ENCODE data around the gene PDE1C. TPM values are rescaled to one million over a fixed set of nuclear protein-coding genes. Genes with fewer than 3 reads are reported as not detected.
"Not testable (repeated sequence)": the region's sequence is repeated elsewhere in the genome, so short reads cannot be mapped to it uniquely, and the experiment has no call there.

Gene PDE1C
- total and polyA plus RNA-seq, 4 experiments from 2014 or later, result not detected

DNA sequence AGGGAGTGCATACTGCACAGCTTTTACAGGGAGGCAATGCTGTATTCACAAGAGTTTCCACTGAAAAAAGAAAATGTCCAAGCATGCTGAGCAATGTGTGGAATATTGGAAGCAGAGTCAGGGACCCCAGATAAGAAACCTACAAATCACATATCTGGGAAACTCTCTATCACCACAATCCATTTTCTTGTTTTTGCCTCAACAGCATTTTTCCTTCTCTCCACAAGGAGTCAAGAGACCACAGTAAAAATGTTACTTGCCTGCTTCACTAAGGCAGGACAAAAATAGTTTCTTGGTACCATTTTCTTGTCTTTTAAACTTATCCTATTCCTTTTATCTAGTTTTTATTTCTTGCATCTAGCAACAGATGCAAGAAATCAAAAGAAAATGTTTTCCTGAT lies 19.5 kb upstream of the PDE1C start:
- DNase-seq, result no peak
- Histone ChIP-seq H3K27ac (ENCODE audit: low read depth, low read length) (no peak overlapping the region), H3K27me3 (ENCODE audit: insufficient read depth, low read length) (no peaks in the 10 kb centered on the region), H3K36me3 (ENCODE audit: insufficient read depth, low read length) (no peaks in the 10 kb centered on the region), H3K9me3 (ENCODE audit: control insufficient read depth in 1 of 2, low read length in 2 of 2) (no peaks in the 10 kb centered on the region), H3K4me1 (ENCODE audit: insufficient read depth, low read length) (no peaks in the 10 kb centered on the region), H3K4me3 (ENCODE audit: low read length in 2 of 2) (no peak overlapping the region)
- CTCF ChIA-PET (ENCODE audit: partially characterized antibody), result no interaction called here
- Mint-ChIP-seq H3K4me1 (no peaks in the 10 kb centered on the region), H3K27ac (no peak overlapping the region), H3K9me3 (peaks cover 0 to 4% (median 3%) of the 10 kb centered on the region in 8 donors), H3K4me3 (no peak overlapping the region), H3K27me3 (no peaks in the 10 kb centered on the region), H3K36me3 (no peaks in the 10 kb centered on the region)
- POLR2A ChIA-PET (ENCODE audit: partially characterized antibody), result no interaction called here
- intact Hi-C loops (cut with micrococcal nuclease), result no loop called here

DNA sequence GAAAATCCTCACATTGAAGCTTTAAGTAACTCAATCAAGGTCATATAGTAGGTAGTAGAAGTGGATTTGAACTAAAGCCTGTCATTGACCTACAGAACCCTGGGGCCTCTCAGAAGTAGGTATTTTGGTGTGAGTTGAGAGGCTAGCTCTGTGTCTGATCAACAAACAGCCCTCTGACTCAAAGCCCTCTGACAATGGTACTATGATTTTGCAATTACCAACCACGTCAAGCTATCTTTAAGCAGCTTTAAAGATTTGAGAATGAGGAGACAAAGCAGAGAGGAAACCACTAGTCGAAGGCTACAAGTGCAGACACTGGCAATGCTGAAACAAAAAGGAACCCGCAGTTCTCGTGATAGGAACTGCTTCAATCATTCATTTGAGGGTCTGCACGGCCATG lies 19.0 kb upstream of the PDE1C start:
- ChIA-PET CTCF (ENCODE audit: partially characterized antibody) (no interaction called here), POLR2A (ENCODE audit: partially characterized antibody) (no interaction called here)
- H3K4me3 ChIP-seq (ENCODE audit: low read length in 2 of 2), result no peak overlapping the region
- H3K27ac ChIP-seq (ENCODE audit: low read depth, low read length), result no peak overlapping the region
- Mint-ChIP-seq H3K27me3 (no peaks in the 10 kb centered on the region), H3K9me3 (peaks cover 0 to 4% (median 3%) of the 10 kb centered on the region in 8 donors), H3K27ac (no peak overlapping the region), H3K4me1 (no peaks in the 10 kb centered on the region), H3K36me3 (no peaks in the 10 kb centered on the region), H3K4me3 (no peak overlapping the region)
- H3K27me3 ChIP-seq (ENCODE audit: insufficient read depth, low read length), result no peaks in the 10 kb centered on the region
- no peak for DNase-seq
- intact Hi-C loops (cut with micrococcal nuclease), result no loop called here
- H3K4me1 ChIP-seq (ENCODE audit: insufficient read depth, low read length), result no peaks in the 10 kb centered on the region
- no peaks in the 10 kb centered on the region for H3K9me3 ChIP-seq (ENCODE audit: control insufficient read depth in 1 of 2, low read length in 2 of 2)
- H3K36me3 ChIP-seq (ENCODE audit: insufficient read depth, low read length), result no peaks in the 10 kb centered on the region

DNA sequence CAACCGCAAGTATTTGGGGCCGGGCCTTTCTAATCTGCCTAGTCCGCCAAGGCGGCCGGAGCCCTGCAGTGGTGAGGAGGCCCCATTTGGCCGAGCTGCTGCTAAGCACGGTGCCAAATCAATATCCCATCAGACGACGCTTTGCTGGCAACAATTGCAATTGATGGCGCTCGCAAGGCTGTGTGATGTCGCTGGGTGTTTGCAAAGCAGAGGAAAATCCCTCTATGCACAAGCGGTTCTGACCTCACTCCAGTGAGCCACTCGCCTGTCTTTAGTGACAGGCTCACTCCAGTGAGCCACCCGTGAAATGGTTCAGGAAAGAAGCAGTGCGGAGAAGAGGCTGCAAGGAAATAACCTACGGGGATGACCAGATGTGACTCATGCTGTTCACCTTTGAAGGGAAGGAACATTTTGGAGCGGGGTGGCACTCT lies 18.3 kb upstream of the PDE1C start:
- Histone ChIP-seq H3K27ac (ENCODE audit: low read depth, low read length) (no peak overlapping the region), H3K27me3 (ENCODE audit: insufficient read depth, low read length) (no peaks in the 10 kb centered on the region), H3K4me1 (ENCODE audit: insufficient read depth, low read length) (no peaks in the 10 kb centered on the region), H3K4me3 (ENCODE audit: low read length in 2 of 2) (no peak overlapping the region), H3K9me3 (ENCODE audit: control insufficient read depth in 1 of 2, low read length in 2 of 2) (no peaks in the 10 kb centered on the region), H3K36me3 (ENCODE audit: insufficient read depth, low read length) (no peaks in the 10 kb centered on the region)
- Mint-ChIP-seq H3K27me3 (no peaks in the 10 kb centered on the region), H3K4me3 (no peak overlapping the region), H3K9me3 (peaks cover 0 to 4% (median 3%) of the 10 kb centered on the region in 8 donors), H3K36me3 (no peaks in the 10 kb centered on the region), H3K27ac (no peak overlapping the region), H3K4me1 (no peaks in the 10 kb centered on the region)
- intact Hi-C loops (cut with micrococcal nuclease), result no loop called here
- CTCF ChIA-PET (ENCODE audit: partially characterized antibody), result no interaction called here
- POLR2A ChIA-PET (ENCODE audit: partially characterized antibody), result no interaction called here
- no peak for DNase-seq

DNA sequence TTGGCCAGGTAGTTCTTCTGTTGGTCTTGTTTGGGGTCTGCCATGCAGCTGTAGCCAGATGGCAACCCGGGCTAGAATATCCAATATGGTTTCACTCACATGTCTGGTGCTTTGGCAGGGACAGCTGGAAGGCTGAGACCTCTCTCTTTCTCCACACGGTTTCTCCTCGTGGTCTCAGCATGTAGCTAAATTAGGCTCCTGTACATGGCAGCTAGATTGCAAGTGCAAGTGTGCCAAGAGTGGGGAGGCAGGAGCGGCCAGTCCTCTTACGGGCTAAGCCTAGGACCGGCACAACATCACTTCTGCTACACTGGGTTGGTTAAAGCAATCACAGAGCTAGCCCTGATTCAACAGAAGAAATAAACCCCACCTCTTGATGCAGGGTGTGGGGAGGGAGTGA lies 9.3 kb upstream of the PDE1C start:
- Histone ChIP-seq H3K4me3 (ENCODE audit: low read length in 2 of 2) (no peak overlapping the region), H3K27ac (ENCODE audit: low read depth, low read length) (no peak overlapping the region), H3K27me3 (ENCODE audit: insufficient read depth, low read length) (no peaks in the 10 kb centered on the region), H3K9me3 (ENCODE audit: control insufficient read depth in 1 of 2, low read length in 2 of 2) (no peaks in the 10 kb centered on the region), H3K4me1 (ENCODE audit: insufficient read depth, low read length) (no peaks in the 10 kb centered on the region), H3K36me3 (ENCODE audit: insufficient read depth, low read length) (no peaks in the 10 kb centered on the region)
- Mint-ChIP-seq H3K4me3 (no peak overlapping the region), H3K27ac (no peak overlapping the region), H3K36me3 (no peaks in the 10 kb centered on the region), H3K4me1 (no peaks in the 10 kb centered on the region), H3K9me3 (peaks cover 0 to 15% (median 12%) of the 10 kb centered on the region in 8 donors), H3K27me3 (no peaks in the 10 kb centered on the region)
- CTCF ChIA-PET (ENCODE audit: partially characterized antibody), result no interaction called here
- no peak for DNase-seq
- POLR2A ChIA-PET (ENCODE audit: partially characterized antibody), result no interaction called here
- intact Hi-C loops (cut with micrococcal nuclease), result no loop called here

DNA sequence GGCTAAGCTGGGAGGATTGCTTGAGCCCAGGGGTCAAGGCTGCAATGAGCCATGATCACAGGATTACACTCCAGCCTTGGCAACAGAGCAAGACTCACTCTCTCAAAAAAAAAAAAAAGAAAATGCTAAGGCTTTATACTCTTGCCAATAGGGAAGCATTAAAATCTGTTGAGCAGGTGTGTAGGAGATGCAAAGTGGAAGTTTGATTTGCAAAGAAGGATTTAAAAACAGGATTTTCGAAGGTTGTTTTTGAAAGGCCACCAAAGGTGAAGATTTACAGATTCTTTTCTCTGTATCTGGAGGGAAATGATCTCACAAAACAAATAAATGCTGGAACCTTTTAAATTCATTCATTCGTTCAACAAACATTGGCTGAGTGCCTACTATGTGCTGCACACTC lies 8.6 kb upstream of the PDE1C start:
- DNase-seq, result no peak
- no peak overlapping the region for H3K4me3 Mint-ChIP-seq
- no peaks in the 10 kb centered on the region for H3K4me1 ChIP-seq (ENCODE audit: insufficient read depth, low read length)
- H3K27me3 ChIP-seq (ENCODE audit: insufficient read depth, low read length), result no peaks in the 10 kb centered on the region
- H3K36me3 ChIP-seq (ENCODE audit: insufficient read depth, low read length), result no peaks in the 10 kb centered on the region
- no peaks in the 10 kb centered on the region for H3K4me1 Mint-ChIP-seq
- H3K27ac Mint-ChIP-seq, result no peak overlapping the region
- intact Hi-C loops (cut with micrococcal nuclease), result no loop called here
- no peaks in the 10 kb centered on the region for H3K9me3 ChIP-seq (ENCODE audit: control insufficient read depth in 1 of 2, low read length in 2 of 2)
- no peaks in the 10 kb centered on the region for H3K27me3 Mint-ChIP-seq
- H3K9me3 Mint-ChIP-seq, result peaks cover 0 to 15% (median 13%) of the 10 kb centered on the region in 8 donors
- H3K36me3 Mint-ChIP-seq, result no peaks in the 10 kb centered on the region
- H3K4me3 ChIP-seq (ENCODE audit: low read length in 2 of 2), result no peak overlapping the region
- ChIA-PET POLR2A (ENCODE audit: partially characterized antibody) (no interaction called here), CTCF (ENCODE audit: partially characterized antibody) (no interaction called here)
- no peak overlapping the region for H3K27ac ChIP-seq (ENCODE audit: low read depth, low read length)

DNA sequence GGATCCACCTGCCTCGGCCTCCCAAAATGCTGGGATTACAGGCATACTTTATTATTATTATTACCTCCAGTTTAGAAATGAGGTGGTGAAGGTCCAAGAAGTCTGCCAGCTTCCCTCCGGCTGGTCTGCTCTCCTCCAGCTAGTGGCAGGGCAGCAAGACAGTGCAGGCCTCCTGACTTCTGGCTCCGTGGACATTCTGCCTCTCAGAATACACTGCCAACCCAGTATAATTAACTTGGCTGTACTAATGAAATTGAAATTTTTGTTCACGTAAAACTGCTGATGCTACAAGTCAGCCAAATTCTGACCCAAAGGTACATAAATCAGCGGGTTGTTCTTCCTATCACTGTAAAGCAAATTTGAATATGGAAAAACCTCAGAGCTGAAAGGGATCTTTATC lies 7.6 kb upstream of the PDE1C start:
- H3K4me1 Mint-ChIP-seq, result no peaks in the 10 kb centered on the region
- no peak overlapping the region for H3K4me3 Mint-ChIP-seq
- H3K36me3 Mint-ChIP-seq, result no peaks in the 10 kb centered on the region
- H3K27me3 ChIP-seq (ENCODE audit: insufficient read depth, low read length), result no peaks in the 10 kb centered on the region
- H3K9me3 ChIP-seq (ENCODE audit: control insufficient read depth in 1 of 2, low read length in 2 of 2), result no peaks in the 10 kb centered on the region
- H3K27ac ChIP-seq (ENCODE audit: low read depth, low read length), result no peak overlapping the region
- H3K36me3 ChIP-seq (ENCODE audit: insufficient read depth, low read length), result no peaks in the 10 kb centered on the region
- ChIA-PET CTCF (ENCODE audit: partially characterized antibody) (no interaction called here), POLR2A (ENCODE audit: partially characterized antibody) (no interaction called here)
- no peaks in the 10 kb centered on the region for H3K27me3 Mint-ChIP-seq
- intact Hi-C loops (cut with micrococcal nuclease), result no loop called here
- no peak overlapping the region for H3K4me3 ChIP-seq (ENCODE audit: low read length in 2 of 2)
- DNase-seq, result no peak
- H3K4me1 ChIP-seq (ENCODE audit: insufficient read depth, low read length), result no peaks in the 10 kb centered on the region
- H3K9me3 Mint-ChIP-seq, result peaks cover 0 to 15% (median 12%) of the 10 kb centered on the region in 8 donors
- no peak overlapping the region for H3K27ac Mint-ChIP-seq

DNA sequence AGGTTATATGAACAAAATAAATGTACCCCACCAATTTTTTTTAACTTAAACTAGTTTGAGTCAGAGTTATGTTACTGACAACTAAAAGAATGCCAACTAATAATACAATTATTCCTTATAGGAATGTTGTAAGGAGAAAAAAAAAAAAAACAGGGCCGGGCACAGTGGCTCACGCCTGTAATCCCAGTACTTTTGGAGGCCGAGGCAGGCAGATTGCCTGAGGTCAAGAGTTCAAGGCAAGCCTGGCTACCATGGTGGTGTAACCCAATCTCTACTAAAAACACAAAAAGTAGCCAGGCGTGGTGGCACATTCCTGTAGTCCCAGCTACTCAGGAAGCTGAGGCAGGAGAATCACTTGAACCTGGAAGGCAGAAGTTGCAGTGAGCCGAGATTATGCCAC lies 6.6 kb upstream of the PDE1C start:
- peaks cover 0 to 15% (median 12%) of the 10 kb centered on the region in 8 donors for H3K9me3 Mint-ChIP-seq
- not testable (repeated sequence) for H3K9me3 ChIP-seq (ENCODE audit: control insufficient read depth in 1 of 2, low read length in 2 of 2)

DNA sequence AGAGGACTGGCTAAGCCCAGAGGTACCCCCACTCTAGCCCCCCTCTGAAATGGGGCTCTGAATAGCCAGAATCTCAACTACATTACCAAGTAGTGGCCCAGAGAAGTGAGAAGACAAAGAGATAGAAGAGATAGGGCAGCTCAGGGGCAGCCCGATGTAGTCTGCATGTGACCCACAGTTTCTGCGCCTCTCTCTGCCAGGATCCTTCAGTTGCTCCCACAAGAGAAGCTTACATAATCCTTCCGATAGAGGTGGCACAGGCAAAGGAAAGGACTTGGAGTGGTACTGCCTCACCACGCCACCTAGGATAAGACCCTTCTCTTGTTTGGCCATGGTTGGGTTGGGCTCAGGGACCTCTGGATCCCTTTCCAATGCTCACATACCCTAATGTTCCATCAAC lies 5.4 kb upstream of the PDE1C start:
- DNase-seq, result no peak
- Histone ChIP-seq H3K27ac (ENCODE audit: low read depth, low read length) (no peak overlapping the region), H3K27me3 (ENCODE audit: insufficient read depth, low read length) (no peaks in the 10 kb centered on the region), H3K9me3 (ENCODE audit: control insufficient read depth in 1 of 2, low read length in 2 of 2) (no peaks in the 10 kb centered on the region), H3K4me1 (ENCODE audit: insufficient read depth, low read length) (no peaks in the 10 kb centered on the region), H3K4me3 (ENCODE audit: low read length in 2 of 2) (no peak overlapping the region), H3K36me3 (ENCODE audit: insufficient read depth, low read length) (no peaks in the 10 kb centered on the region)
- CTCF ChIA-PET (ENCODE audit: partially characterized antibody), result no interaction called here
- Mint-ChIP-seq H3K36me3 (no peaks in the 10 kb centered on the region), H3K27ac (no peak overlapping the region), H3K9me3 (peaks cover 0 to 13% (median 7%) of the 10 kb centered on the region in 8 donors), H3K4me3 (no peak overlapping the region), H3K4me1 (no peaks in the 10 kb centered on the region), H3K27me3 (peaks cover 3% of the 10 kb centered on the region in 2 donors)
- intact Hi-C loops (cut with micrococcal nuclease), result no loop called here
- POLR2A ChIA-PET (ENCODE audit: partially characterized antibody), result no interaction called here

More for the DNA sequence above, 6.6 kb upstream of the PDE1C start:
- DNase-seq; H3K27me3 ChIP-seq (ENCODE audit: insufficient read depth, low read length); POLR2A ChIA-PET (ENCODE audit: partially characterized antibody); H3K36me3 ChIP-seq (ENCODE audit: insufficient read depth, low read length); intact Hi-C loops (cut with micrococcal nuclease); H3K36me3 Mint-ChIP-seq; H3K27ac ChIP-seq (ENCODE audit: low read depth, low read length); H3K27me3 Mint-ChIP-seq; H3K4me1 Mint-ChIP-seq; CTCF ChIA-PET (ENCODE audit: partially characterized antibody); H3K4me3 ChIP-seq (ENCODE audit: low read length in 2 of 2); H3K4me3 Mint-ChIP-seq; H3K27ac Mint-ChIP-seq; H3K4me1 ChIP-seq (ENCODE audit: insufficient read depth, low read length): not testable (repeated sequence)
